Right ventricle myocardium superior (tissue), 1 donor: ENCODE results near the gene LINC01488. TPM values are rescaled to one million over a fixed set of nuclear protein-coding genes. Genes with fewer than 3 reads are reported as not detected.

Source experiments
- ATAC-seq: fragments of 200-7000 bp; cut with Tn5 transposase; one replicate; pipeline ENCODE4 v1.9.1; 2020; ENCODE audit warnings: mild to moderate bottlenecking; ENCODE audit not compliant: poor library complexity
- DNase-seq: peaks from one replicate; pipeline ENCODE4 v3.0.0-alpha.2; 2020
- intact Hi-C: fragments of 100-400 bp; cut with DNase I; formaldehyde crosslinking; loops from one replicate; pipeline ENCODE4 v1.11.2; 2022
- total RNA-seq: library from RNA; stranded (reverse); fragmentation: NEBNext Ultra II Directional; extraction: Animal tissue kit (Norgen Biotek cat#: 25700); gene quantifications from one replicate; pipeline ENCODE4 v1.2.1, GENCODE V29; 2021
- donor health status: DM: no; HTN: yes; CAD: no; lungs with severe emphysema.

LINC01488 gene
- total RNA-seq, 1 donor from 2014 or later = 0.22 TPM

DNA sequence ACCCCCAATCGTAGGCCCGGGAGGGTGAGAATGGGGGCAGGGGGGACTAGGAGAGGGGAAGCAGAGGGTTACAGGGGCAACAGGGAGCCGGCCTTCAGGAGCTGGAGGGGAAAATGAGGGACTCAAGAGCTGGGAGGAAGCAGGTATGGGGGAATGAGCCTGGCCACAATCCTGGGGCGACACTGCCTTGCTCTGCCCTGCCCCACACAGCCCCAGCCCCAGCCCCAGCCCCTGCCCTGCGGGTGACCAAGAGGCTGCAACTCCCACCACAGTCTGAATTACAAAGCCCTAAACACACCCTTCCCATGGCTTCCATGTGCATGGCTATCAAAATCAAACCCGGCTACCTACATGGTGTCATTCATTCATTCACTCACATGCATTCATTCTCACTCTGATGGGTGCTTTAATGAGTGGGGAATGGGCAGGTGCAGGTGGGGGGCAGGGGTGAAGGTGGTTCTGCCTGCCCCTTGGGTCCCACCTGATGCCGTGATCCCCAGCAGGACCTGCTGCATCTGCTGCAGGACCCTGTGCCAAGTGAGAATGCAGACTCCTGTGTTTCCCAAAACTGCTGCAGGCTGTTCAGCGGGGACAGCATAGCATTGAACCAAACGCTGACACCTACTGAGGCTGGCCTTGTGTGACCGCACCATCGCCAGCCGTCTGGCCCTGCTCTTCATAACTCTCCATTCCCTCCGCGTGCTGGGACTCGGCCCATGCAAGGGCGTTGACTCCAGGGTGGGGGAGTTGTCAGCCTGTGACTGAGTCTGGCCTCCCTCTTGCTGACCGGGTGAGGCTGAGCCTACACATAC is 9.5 kb upstream of the LINC01488 start:
- ATAC-seq = no peak
- peak; percentile 43 for DNase-seq
- intact Hi-C loops = no loop called here

- no peak for ATAC-seq
- intact Hi-C loops = no loop called here
Measured at GRCh38 chr11:69472541-69473275, 8.8 kb upstream of the LINC01488 start.

GRCh38 chr11:69473276-69473845 is 8.1 kb upstream of the LINC01488 start:
- ATAC-seq (no peak), DNase-seq (peak; percentile 17)
- intact Hi-C loops = no loop called here

More at GRCh38 chr11:69472541-69473275, 8.8 kb upstream of the LINC01488 start:
- peak; percentile 14 for DNase-seq

GRCh38 chr11:69474736-69475135 is 6.7 kb upstream of the LINC01488 start:
- ATAC-seq (no peak), DNase-seq (peak; percentile 10)
- intact Hi-C loops = no loop called here

- DNase-seq (peak; percentile 36), ATAC-seq (no peak)
- intact Hi-C loops = no loop called here
Measured at GRCh38 chr11:69475141-69475865, 6.2 kb upstream of the LINC01488 start.

GRCh38 chr11:69475866-69476471 is 5.5 kb upstream of the LINC01488 start:
- intact Hi-C loops = no loop called here
- DNase-seq = no peak
- no peak for ATAC-seq

DNA sequence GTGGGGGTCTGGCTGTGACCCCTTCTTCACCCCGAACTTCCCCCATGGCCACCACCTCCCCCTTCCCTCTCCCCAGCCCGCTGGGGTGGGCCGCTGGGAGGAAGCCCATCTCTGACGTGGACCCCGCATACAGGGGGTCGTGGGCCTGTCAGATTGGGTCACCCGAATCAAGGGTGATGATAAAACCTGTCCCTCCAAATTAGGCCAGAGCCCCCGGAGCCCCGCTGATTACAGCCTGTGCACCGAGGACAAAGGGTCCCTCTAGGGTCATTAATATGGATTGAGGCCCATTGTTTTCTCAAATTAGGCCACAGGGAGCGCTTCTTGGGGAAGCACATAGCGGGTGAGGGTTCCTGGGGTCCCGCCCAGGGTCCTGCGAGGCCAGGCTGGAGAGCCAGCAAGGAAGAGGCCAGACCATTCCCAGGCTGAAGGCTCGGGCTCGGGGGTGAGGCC is 4.9 kb upstream of the LINC01488 start:
- peak; percentile 17 for DNase-seq
- no peak for ATAC-seq
- intact Hi-C loops = no loop called here

- intact Hi-C loops = no loop called here
- peak; percentile 17 for DNase-seq
- ATAC-seq = no peak
Measured at GRCh38 chr11:69477086-69477485, 4.4 kb upstream of the LINC01488 start.

- intact Hi-C loops = loop anchor here (5.0 kb wide), 1 partner anchor 158 kb away; no protein-coding TSS in a partner anchor
- ATAC-seq = peak; percentile 86
- DNase-seq = peak; percentile 76
Measured at GRCh38 chr11:69479591-69480271, 1.7 kb upstream of the LINC01488 start.

GRCh38 chr11:69480547-69481392 is 693 bp upstream of the LINC01488 start:
- DNase-seq = peak; percentile 84
- intact Hi-C loops = loop anchor here (5.0 kb wide), 1 partner anchor 157 kb away; no protein-coding TSS in a partner anchor
- peak; percentile 76 for ATAC-seq

- no peak for ATAC-seq
- DNase-seq = no peak
- intact Hi-C loops = loop anchor here (5.0 kb wide), 1 partner anchor 155 kb away; no protein-coding TSS in a partner anchor
Measured at GRCh38 chr11:69482322-69482721, 859 bp downstream of the LINC01488 start.

DNA sequence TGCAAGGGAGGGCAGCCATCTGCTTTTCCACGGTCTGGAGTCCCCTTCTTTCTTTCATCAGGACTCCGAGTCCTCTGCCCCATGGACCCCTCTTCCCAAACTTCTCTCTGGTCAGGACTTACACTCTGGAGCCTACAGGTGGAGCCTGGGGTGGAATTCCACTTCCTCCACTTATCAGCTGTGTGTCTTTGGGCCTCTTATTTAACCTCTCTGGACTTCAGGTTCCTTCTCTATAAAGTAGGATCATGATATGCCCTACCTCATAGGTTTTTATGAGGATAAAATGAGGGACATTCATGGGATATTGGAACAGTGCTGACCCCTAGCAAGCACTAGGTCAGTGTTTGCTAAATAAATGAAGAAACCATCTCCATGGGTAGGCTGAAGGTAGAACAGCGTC is 1.7 kb downstream of the LINC01488 start:
- intact Hi-C loops = loop anchor here (5.0 kb wide), 1 partner anchor 154 kb away; no protein-coding TSS in a partner anchor
- DNase-seq (no peak), ATAC-seq (no peak)

- intact Hi-C loops = loop anchor here (5.0 kb wide), 1 partner anchor 153 kb away; no protein-coding TSS in a partner anchor
- DNase-seq (peak; percentile 14), ATAC-seq (no peak)
Measured at GRCh38 chr11:69483691-69484426, 2.4 kb downstream of the LINC01488 start.

- peak; percentile 33 for DNase-seq
- ATAC-seq = no peak
- intact Hi-C loops = loop anchor here (5.0 kb wide), 1 partner anchor 153 kb away; no protein-coding TSS in a partner anchor
Measured at GRCh38 chr11:69484427-69485259, 3.2 kb downstream of the LINC01488 start.

DNA sequence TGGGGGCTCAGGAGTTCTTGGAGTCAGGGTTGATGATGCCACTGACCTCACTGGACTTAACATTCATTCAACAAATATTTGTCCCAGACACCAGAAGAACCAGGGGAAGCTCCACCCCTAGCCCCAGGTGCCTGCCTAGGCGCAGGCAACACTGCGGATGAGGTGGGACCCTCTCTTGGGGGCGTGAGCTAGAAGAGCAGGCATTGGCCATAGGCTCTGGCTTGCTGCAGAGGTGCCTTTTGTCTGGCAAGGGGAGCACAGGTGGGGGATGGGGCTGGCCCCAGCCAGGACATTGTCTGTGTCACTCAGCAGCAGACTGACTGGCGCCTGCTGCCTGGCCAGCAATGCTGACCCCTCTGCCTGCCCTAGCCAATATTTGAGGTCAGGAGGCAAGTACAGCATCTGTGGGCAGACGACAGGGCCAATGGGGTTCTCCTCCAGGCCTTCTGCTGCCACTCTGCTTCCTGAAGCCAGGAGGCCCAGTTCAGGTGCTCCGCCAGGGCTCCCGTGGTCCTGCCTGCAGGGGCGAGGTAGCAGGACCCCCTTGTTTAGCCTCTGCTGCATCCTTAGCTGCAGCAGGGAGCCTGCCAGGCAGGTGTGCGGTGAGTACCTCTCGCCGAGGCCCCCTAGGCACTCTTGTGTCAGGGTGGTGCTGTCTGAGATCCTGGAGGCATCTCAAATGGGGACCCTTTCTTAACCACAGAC is 4.0 kb downstream of the LINC01488 start:
- intact Hi-C loops = no loop called here
- ATAC-seq = no peak

More for the DNA sequence above, 4.0 kb downstream of the LINC01488 start:
- peak; percentile 44 for DNase-seq
